Activated CD8-positive, alpha-beta memory T cell treated with anti-CD3 and anti-CD28 coated beads, Interleukin-2, amount 50 U/mL, for 1 hour (primary cell): ENCODE measurements around the gene GREB1.
"Not testable (repeated sequence)": the region's sequence is repeated elsewhere in the genome, so short reads cannot be mapped to it uniquely, and the experiment has no call there.

Experiments used
- DNase-seq: peaks from one replicate; pipeline ENCODE4 v3.0.0-alpha.2; 2020; ENCODE audit errors: extremely low read depth

Gene GREB1

DNA sequence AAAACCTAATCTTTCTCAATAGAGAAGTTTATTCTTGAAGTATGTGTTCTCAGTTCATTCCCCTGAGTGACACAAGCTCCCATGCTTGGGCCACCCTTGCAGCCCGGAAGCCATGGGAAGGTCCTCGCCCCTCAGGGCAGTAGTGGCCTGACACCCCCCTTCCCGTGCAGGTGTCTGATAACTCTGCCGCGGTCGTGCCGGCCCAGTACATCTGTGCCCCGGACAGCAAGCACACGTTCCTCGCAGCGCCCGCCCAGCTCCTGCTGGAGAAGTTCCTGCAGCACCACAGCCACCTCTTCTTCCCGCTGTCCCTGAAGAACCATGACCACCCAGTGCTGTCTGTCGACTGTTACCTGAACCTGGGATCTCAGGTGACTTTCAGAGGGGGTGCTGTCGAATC lies 103.7 kb downstream of the GREB1 start:
- no peak for DNase-seq

DNA sequence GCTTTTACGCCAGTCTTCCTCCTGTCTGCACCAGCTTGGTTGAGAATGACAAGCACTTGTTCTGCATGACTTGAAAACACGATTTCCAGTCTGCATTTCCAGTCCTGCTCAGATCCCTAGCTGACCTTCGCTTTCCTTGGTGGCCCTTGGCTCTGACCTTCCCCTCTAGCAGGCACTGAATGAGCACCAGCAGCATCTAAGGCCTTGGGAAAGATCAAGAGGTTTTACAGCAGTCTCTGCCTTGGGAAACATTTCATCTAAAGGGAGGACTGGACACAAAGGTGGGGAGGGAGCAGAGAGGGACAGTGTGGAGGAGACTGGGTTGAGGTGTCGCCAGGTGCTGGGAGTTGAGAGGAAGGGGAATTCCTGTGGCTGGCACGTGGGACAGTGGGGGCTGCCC lies 105.7 kb downstream of the GREB1 start:
- no peak for DNase-seq

DNA sequence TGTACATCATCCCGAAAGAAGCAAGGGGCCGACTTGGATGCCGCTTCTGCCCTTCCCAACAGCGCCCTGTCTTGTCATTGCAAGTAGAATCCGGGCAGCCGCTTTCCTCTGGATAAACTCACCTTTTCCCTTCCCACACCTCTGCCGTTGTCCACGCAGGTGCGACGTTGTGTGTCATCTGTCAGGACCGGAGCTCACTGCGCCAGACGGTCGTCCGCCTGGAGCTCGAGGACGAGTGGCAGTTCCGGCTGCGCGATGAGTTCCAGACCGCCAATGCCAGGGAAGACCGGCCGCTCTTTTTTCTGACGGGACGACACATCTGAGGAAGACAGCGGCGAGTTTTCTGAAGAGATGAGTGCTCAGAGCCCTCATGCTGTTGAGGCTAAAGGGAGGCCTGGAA lies 106.3 kb downstream of the GREB1 start:
- DNase-seq: no peak

DNA sequence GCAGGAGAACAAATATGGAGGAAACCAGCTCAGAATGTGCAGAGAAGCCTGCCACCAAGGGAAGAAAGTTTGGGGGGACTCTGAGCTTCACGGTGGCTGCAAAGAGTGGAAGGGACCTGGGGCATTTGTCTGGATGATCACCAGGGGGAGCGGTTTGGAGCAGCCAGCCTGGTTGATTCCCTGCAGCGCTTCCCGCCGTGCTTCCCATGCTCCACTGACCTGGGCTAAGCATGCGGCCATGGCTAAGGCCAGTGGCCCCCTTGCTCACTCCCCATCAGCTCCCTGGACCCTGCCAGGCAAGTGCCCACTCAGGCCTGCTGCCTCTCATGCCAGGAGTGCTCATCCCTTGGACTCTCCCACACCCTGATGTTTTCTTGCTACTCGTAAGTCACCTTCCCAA lies 109.1 kb downstream of the GREB1 start:
- DNase-seq: no peak

DNA sequence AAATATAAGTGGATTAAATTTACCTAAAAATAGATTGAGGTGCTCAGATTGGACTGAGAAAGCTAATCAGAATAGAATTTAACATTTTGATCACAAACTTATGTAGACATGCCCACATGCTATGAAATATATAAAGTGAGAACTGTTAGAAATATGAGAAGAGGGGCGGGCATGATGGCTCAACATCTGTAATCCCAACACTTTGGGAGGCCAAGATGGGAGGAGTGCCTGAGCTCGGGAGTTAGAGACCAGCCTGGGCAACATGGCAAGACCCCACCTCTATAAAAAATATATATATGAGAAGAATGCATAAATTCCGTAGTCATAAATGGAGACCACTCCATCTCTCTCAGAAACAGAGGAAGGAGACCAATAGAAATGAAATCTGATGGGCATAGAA lies 110.4 kb downstream of the GREB1 start:
- no peak for DNase-seq

DNA sequence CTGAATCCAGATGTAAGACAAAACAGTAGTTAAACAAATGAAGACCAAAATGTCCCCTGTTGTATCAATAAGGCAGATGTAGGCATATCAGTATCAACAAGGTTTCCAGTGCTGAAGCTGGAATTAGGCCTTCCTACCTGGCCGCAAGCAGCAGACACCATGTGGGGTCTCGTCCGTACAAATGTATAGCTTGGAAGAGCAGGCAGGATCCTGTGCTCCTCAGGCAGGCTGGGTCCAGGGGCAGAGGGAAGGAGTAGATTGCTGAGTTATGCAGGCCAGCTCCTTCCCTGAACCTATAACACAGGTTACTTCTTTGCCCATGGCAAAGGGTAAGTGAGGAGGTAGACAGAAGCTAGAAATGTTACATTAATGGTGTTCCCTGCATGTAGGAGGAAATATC lies 112.7 kb downstream of the GREB1 start:
- DNase-seq: no peak

DNA sequence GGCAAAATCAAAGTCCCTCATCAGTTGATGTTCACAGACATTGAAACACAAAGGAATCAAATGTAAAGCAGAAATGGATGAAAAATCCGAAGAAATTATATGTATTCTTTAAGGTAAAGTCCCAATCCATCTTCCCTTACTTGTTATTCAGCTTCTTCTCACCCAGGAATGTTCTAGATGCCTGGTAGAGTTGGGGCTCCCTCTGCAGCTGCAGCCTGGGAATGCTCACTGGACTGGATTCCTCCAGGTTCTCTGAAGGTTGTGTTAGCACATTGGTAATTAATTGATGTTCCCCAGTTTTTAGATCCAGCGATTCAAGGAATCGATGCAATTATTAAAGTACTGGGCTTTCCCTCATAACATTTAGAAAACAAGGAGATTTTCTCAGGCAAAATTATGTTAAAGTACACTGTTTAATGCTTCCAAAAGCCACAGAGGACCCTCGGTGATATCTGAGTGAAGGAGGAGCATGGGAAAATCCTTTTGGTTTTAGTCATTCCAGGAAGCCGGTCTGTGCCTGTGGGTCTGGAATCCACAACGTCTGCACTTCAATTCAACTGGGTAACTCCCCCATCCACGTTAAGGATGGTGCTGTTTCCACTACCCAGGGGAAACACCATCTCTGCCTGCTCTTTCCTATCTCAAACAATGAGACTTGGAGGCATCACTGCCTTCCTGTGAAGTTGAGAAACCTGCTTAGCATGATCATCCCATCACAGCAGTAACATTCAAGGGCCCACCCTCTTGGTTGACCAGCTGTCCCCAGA lies 114.2 kb downstream of the GREB1 start:
- DNase-seq: no peak

DNA sequence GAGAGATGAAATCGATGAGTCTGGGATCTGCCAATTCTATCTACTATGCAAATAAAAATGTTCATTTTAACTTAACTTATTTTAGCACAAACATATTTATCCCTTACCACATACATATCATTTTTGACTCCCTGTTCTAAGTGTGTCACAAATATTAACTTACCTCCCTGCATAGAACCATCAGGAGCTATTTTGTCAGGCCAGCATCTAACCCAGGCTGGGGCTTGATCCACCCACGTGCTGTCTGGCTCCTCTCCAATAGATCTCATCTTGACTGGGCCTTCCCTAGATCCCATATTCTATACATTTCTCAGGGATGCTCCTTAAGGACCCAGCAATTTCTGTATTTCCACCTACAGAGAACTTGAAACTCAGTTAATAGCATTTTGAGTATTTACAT lies 115.2 kb downstream of the GREB1 start:
- DNase-seq: no peak

DNA sequence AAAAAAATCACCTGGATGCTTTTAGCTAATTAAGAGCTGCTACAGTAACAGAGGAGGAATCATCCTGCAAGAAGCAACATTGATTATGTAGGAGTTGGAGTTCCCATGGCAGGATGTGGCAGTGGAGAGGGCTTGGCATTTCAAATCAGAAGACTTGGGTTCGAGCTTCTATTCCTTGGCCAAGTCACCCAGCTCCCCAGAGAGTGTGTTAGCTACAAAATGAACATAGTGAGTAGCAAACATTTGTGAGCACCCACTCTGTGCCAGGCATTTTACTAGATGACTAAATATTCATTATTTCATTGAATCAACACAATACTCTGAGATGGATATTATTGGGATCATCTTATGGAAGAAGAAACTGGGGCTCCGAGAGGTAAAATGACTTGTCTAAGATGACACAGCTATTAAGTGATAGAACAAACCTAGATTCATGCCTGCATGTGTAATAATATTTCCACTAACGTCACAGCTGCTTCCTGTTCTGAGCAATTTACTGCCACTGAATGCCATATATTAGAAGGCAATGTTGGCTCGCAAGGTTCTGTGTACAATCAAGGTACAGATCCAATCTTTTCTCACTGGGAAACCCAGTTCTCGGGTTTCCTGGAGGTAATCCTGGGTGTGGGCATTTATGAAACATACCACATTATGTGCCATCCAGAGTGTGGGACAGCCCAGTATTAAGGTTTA lies 118.2 kb downstream of the GREB1 start:
- DNase-seq: no peak

DNA sequence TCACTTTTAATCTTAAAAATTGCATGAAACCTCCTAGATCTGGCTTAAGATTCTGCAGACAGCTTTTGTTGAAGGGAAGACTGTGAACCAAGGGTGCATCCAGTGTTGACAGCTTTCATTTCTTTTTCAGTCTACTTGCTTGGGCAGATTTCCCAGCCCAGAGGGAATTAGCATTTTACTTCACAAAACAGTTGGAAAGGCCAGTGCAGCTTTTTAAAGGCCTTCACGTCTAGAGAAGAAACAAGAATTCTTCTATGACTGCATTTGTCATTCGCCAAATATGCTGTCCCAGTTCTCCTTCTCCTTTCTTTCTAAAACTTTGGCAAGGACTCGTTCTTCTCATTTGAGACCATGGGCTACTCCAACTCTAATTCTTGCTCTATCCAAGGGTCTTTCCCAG lies 118.7 kb downstream of the GREB1 start:
- DNase-seq: no peak

DNA sequence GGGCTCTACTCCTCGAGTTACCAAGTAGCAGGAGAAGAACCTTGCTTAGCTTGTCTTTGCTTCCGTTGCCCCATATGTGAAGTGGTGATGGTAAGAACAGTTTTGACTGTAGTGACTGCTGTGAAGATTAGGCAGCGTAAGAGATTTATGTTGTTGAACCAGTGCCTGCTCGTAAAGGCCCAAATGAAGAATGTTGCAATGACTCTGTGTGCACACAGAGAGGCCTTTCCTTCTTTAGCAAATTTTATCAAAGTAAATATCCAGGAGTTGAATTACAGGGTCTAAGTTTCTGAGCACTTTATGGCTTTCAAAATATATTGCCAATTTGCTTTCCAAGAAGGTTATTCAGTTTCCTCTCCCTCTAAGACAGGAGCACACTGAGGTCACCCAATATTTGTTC lies 121.7 kb downstream of the GREB1 start:
- no peak for DNase-seq

DNA sequence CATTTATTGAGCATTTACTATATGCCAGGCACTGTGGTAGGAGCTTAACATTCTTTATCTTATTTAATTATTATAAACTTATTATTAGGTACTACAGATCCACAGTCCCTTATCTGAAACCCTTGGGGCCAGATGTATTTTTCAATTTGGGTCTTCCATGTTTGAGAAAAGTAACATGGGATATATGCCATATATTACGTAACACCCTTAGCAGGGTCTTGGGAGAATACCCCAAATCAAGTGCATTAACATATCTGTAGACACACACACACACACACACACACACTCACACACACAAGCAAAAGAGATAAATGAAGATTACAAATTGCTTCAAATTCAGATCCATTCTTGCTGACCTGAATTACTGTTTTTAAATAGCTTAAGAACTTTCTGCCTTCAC lies 122.4 kb downstream of the GREB1 start:
- no peak for DNase-seq

DNA sequence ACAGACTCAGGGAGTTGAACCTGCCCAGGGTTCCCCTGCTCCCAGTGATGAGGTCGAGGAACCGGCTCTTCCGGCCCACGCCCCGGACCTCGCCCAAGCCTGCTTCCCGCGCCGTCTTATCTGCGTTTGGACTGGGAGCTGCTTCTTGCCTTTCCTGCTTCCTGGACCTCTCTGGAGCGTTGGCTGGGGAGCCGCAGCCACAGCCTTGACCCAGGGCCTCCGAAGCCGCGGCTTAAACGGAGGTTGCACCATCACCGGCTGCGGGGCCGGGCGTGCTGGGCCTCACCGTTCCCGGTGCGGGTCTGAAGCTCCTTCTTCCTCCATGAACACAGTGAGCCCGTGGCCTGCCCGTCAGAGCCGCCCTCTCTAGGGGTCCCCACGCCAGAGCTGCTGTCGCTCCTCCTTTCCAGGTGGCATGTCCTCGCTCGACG lies 122.8 kb downstream of the GREB1 start:
- DNase-seq: no peak

DNA sequence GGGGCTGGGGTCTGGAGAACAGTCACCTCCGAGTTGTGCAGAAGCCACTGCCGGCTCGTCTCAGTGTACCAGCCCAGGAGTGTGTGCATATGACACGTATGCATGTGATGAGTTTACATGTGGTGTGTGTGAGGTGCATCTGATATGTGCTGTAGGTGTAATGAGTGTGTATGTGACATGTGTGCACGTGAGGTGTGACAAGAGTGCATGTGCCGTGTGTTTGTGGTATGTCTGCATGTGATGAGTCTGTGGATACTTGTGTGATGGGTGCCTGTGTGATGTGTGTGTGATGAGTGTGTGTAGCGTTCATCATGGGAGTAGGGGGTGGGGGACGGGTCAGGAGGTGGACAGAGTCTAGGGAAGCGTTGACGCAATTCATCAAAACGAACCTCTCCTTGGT lies 123.3 kb downstream of the GREB1 start:
- DNase-seq: no peak

DNA sequence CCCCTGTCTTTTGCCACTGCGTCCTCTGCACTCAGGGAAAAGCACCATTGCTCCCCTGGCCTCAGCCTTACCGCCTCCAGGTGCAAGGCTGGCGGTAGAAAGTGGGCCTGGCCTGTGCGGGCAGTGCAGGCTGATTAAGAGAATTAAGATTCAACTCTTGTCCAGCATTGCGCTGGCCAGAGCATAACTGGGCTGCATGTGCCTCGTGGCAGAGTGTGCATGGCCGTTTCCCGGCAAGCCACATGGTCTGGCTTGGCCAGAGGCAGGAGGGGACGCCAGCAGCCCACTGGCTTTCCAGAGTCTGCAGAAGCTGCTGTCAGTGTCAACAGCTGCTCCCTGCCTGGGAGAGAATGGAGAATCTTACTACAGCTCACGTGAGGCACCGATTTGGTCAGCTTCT lies 123.8 kb downstream of the GREB1 start:
- no peak for DNase-seq

DNA sequence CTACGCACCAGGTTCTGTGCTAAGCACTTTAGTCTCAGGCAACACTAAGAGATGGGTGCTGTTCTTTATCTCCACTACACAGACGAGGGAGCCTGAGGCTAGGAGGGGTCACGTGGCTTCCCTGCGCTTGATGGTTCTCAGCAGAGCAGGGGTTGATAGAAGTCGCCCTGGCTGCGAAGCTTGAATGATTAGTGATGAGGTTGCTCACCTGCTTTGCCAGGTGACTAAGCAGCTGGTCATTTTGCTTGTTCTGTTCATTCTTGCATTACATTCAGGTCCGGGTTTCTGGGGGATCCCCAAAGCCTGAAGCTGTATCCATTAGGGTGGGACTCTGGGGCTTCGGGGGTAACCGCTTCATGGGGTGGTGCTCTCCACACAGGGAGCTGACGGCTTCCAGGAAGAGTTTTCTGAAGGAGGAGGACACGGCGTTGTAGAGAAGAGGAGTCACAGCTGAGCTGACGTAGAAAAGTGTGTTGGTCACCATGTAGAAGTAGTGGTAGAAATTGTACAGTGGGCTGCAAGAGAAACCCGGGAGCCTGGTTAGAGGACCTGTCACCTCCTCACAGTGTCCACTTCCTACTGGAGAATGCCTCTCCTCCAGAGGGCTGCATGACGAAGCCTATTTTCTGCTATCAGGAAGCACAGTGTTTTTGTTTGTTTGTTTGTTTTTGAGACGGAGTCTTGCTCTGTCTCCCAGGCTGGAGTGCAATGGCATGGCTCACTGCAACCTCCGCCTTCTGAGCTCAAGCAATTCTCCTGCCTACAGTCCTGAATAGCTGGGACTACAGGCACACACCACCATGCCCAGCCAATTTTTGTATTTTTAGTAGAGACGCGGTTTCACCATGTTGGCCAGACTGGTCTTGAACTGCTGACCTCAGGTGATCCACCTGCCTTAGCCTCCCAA lies 124.6 kb downstream of the GREB1 start:
- DNase-seq: no peak

DNA sequence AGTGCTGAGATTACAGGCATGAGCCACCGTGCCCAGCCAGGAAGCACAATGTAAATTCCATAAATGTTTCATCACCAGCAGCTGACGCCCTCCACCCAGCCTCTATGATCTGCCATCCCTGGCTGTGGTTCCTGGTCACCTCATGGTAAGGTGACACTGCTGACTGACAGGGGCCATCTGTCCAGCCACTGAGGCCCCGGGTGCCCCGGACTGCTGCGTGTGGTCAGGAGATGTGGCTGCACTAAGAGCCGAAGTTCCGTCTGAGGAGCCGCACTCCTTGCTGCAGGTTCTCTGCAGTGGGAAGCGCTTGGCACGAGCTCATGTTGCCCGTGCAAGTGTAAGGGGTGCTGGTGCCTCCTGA lies 125.2 kb downstream of the GREB1 start:
- DNase-seq: no peak

DNA sequence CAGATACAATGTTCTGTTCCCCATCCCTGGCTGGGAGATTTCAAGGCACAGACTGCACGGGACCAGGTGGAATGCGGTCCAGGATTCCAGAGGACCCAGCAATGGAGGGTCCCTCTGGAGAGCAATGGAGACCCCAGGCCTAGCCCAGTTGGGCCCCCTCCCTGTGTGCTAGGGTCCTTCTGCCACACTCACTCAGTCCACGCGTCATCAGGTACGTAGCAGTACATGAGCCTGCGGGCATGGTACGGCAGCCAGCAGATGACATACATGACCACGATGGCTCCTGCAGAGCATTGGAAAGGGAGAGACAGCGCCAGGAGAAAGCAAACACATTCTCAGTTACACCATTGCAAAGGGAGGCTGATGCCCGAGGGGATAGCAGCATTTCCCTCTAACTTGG lies 126.0 kb downstream of the GREB1 start:
- no peak for DNase-seq

DNA sequence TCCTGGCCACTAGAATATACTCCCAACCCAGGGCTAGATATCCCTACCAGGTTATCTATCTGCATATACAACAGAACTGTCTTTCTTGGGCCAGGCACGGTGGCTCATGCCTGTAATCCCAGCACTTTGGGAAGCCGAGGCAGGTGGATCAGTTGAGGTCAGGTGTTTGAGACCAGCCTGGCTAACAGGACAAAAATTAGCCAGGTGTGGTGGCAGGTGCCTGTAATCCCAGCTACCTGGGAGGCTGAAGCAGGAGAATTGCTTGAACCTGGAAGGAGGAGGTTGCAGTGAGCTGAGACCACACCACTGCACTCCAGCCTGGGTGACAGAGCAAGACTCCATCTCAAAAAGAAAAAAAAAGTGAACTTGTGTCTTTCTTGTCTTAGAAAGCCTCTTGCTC lies 126.6 kb downstream of the GREB1 start:
- not testable (repeated sequence) for DNase-seq

DNA sequence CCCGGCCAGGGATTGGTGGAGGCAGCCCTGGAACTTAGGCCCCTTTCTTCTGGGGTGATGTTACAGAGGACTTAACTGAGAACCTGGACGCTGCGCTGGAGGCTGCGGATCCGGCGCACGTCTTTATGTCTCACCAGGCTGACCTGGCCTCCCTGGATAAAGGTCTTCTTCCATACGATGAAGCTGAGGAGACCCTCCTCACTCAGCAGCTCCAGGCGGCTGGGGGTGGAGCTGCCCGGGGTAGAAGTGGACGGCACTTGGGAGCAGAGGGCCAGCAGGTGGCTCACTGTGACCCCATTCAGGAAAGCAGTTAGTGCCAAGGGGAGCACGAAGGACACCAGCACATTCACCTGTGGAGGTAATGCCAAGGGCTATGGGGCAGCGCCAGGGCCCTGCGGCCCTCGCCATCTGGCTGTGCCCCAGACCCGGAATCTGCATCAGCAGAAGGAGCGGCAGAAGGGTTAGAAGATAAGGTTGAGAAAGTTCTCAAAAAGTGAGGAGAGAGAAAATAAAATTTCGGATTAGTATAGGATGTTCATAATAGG lies 128.1 kb downstream of the GREB1 start:
- no peak for DNase-seq

DNA sequence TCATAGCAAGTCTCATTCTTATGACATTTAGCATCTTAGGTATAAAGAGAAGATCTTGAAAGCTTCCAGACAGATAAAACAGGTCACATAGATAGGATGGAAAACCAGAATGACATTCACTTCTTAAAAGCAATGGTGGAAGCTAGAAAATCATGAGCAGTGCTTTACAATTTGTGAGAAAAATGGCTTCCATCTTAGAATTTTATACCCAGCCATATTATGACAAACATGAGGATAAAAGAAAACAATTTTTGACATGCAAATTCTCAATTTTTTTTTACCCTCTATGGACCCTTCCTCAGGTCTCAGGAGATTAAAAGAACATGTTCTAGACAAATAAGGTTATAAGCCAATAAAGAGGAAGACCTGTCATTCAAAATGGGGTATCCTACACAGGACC lies 129.0 kb downstream of the GREB1 start:
- DNase-seq: no peak

DNA sequence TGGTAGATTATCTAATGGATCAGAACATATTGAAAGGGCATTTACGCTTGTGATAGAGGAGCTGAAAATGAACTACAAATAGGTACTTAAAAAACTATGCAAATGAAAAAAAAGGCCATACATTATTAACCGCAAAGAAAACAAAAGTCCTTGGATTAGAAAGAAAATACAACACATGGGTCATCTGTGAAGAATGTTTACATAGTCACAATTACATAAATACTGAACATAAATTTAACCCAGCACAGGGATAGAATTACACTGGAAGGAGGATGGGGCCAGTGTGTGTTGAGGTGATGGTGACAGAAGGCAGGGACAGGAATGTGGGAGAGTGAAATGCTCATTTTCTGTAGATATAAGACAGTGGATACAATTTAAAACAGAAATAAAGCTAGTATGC lies 129.6 kb downstream of the GREB1 start:
- no peak for DNase-seq
